Measurements from ENCODE around the gene SLC44A3.

Gene SLC44A3

DNA sequence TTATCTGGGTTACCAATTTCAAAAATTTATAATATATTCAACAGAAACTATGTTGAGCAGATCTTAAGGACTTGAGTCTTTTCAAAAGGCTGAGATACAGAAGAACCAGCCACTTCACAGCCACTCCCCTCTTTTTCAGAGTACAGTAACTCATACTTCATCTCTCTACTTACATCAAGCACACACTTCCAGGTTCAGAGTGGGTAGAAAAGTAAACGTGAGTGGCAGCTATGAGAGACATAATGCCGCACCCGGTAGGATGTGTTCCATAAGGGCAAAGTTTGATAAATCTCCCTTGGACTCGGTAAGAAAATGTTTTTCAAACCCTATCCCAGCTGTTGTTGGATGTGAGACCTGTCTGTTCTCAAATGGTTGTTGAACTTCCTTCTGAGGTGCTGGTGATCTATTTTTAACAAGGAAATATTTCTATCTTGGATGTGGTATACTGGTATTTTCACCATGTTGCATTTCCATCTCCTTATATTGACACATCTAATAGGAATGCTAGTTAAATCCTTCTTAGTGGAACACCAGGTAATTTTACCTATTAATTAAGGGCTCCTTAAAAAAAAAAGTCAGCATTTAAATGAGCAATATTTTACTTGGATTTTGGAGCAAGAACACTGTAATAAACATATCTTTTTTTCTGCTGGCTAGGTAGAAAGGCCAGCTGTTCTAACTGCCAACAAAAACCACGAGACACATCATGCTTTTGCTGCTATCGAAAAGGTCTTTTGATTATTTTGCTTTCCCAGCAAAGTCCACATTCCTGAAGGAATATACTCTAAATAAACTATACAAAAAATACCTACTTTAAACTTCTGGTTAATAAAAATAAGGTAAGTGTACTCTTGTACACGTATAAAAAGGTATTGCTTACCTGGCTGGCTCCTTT is 78.6 kb downstream of the SLC44A3 start:
- no peak overlapping the region for H3K4me3 ChIP-seq (ENCODE audit: low read depth, low read length)
- TF ChIP-seq, protein P1, sequence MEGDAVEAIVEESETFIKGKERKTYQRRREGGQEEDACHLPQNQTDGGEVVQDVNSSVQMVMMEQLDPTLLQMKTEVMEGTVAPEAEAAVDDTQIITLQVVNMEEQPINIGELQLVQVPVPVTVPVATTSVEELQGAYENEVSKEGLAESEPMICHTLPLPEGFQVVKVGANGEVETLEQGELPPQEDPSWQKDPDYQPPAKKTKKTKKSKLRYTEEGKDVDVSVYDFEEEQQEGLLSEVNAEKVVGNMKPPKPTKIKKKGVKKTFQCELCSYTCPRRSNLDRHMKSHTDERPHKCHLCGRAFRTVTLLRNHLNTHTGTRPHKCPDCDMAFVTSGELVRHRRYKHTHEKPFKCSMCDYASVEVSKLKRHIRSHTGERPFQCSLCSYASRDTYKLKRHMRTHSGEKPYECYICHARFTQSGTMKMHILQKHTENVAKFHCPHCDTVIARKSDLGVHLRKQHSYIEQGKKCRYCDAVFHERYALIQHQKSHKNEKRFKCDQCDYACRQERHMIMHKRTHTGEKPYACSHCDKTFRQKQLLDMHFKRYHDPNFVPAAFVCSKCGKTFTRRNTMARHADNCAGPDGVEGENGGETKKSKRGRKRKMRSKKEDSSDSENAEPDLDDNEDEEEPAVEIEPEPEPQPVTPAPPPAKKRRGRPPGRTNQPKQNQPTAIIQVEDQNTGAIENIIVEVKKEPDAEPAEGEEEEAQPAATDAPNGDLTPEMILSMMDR (IDR thresholded peaks at IDR 0.05; ENCODE audit: insufficient read depth, low read length, missing control alignments), result no peak
- CTCF ChIA-PET, result interaction anchor here (1.0 to 11.0 kb wide), 7 partner anchors 11 to 154 kb away, joined by 3 to 84 read pairs (median 6); no protein-coding TSS in a partner anchor
- POLR2A ChIA-PET, result no interaction called here
- no peak for DNase-seq (ENCODE audit: low read depth, low spot score)

DNA sequence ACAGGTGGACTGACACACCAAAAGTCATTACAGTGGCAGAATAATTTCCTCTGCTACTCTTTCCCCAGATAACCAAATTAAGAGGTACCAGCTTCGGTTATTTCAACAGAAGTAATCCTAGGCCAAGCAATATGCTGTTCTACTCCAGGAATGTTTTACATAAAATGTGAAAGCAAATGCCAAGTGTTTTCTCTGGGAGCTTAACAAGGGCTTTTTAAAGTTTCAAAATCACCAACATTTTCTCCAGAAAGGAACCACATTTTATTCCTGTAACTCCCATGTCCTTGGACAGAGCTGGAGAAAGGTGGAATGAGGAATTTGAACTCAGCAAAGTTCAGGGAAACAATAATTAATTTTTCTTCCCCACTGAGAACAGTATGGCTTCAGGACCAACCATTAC is 79.6 kb downstream of the SLC44A3 start:
- ChIA-PET CTCF (interaction anchor here (1.0 to 11.0 kb wide), 7 partner anchors 10 to 153 kb away, joined by 3 to 84 read pairs (median 6); no protein-coding TSS in a partner anchor), POLR2A (no interaction called here)
- DNase-seq (ENCODE audit: low read depth, low spot score), result no peak
- no peak overlapping the region for H3K4me3 ChIP-seq (ENCODE audit: low read depth, low read length)
- TF ChIP-seq, protein P1 (IDR thresholded peaks at IDR 0.05; ENCODE audit: insufficient read depth, low read length, missing control alignments), result no peak

DNA sequence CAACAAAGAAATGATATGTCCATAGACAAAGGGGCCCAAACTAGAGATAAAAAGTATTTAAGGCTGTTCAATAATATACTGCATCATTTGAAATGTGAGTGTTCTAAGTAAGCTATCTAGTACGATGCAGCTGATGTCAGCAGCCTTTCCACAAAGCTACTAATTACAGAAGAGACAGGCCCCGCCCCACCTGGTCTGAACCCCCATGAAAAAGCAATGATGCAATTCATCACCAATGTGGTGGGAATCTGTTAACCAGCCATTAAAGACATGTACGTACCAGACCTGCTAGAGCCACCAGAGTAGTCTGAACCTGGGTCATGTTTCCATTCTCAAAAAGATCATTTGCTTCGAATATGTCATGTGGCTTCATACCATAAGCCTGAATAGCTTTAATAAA is 81.7 kb downstream of the SLC44A3 start:
- DNase-seq (ENCODE audit: low read depth, low spot score), result no peak
- POLR2A ChIA-PET, result no interaction called here
- CTCF ChIA-PET, result interaction anchor here (0.6 to 11.0 kb wide), 8 partner anchors 10 to 142 kb away, joined by 3 to 84 read pairs (median 5); no protein-coding TSS in a partner anchor
- TF ChIP-seq, protein P1 (IDR thresholded peaks at IDR 0.05; ENCODE audit: insufficient read depth, low read length, missing control alignments), result no peak
- no peak overlapping the region for H3K4me3 ChIP-seq (ENCODE audit: low read depth, low read length)

DNA sequence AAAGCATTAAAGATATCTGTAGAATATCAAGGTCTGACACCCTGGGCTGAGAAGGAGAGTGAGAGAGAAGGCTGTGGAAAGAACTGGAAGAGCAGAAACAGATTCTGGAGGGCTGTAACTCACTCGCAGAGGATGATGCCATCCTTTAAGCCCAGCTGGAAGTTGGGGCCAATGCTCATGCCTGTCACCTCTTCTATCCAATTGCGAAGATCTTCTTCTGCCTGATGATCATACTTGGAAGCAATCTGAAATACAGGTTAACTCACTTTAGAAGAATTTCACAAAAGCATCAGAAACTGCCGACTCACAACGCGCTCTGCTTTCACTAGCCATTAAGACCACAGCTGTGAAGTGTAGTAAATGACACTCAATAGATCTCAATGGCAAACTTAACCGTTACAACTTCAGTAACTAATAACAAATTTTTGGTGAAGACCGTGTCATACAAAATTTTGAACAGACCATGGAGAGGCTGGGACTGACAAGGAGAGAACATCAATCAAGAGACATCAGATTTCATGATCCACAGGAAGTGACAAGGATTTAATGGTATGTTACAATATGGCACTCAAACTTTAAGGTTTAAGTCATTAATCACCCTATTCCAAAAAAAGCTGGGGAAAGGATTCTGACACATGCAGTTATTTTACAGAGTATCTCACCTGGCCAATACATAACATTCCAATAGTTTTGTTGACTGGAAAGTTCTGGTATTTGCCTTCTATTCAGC is 83.3 kb downstream of the SLC44A3 start:
- DNase-seq (ENCODE audit: low read depth, low spot score), result no peak
- no peak overlapping the region for H3K4me3 ChIP-seq (ENCODE audit: low read depth, low read length)
- POLR2A ChIA-PET, result interaction anchor here (1.1 kb wide), 1 partner anchor 11 kb away, joined by 3 read pairs; no protein-coding TSS in a partner anchor
- CTCF ChIA-PET, result interaction anchor here (1.5 to 11.0 kb wide), 4 partner anchors 8 to 140 kb away, joined by 5 to 84 read pairs (median 23); no protein-coding TSS in a partner anchor
- TF ChIP-seq, protein P1 (IDR thresholded peaks at IDR 0.05; ENCODE audit: insufficient read depth, low read length, missing control alignments), result no peak

DNA sequence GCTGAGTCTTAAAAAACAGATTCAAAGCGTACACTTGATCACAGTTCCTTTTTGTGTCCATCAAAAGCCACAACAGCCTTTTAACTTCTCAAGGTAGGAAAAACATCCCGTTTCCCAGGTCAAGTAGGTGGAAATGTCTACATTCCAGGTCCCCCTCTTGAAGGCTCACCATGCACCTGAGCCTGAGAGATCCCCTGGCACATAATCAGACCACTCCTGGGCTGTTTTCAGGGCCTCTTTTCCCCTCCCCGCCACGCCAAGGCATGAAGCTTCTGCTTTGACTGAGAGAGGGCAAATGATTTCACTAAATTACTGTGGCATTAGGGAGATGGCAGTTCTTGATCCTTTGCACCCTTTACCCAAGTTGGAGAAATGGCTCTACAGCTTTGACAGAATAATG is 85.0 kb downstream of the SLC44A3 start:
- CTCF ChIA-PET, result interaction anchor here (1.1 to 11.0 kb wide), 5 partner anchors 14 to 138 kb away, joined by 3 to 84 read pairs (median 4); no protein-coding TSS in a partner anchor
- DNase-seq (ENCODE audit: low read depth, low spot score), result no peak
- POLR2A ChIA-PET, result no interaction called here
- TF ChIP-seq, protein P1 (IDR thresholded peaks at IDR 0.05; ENCODE audit: insufficient read depth, low read length, missing control alignments), result no peak
- no peak overlapping the region for H3K4me3 ChIP-seq (ENCODE audit: low read depth, low read length)

Measured in AG04449 (cell line).